ENCODE results near the gene ANO5. TPM values are rescaled to one million over a fixed set of nuclear protein-coding genes. Genes with fewer than 3 reads are reported as not detected.
"Not testable (repeated sequence)": the region's sequence is repeated elsewhere in the genome, so short reads cannot be mapped to it uniquely, and the experiment has no call there.

ANO5 gene
- total RNA-seq, 2 experiments from 2014 or later: 0.02 TPM; not detected in 1

- H3K4me3 Mint-ChIP-seq; DNase-seq; H3K27ac Mint-ChIP-seq; CTCF ChIA-PET; POLR2A ChIA-PET; H3K9me3 Mint-ChIP-seq; H3K4me1 Mint-ChIP-seq (ENCODE audit: low read depth); intact Hi-C loops (cut with micrococcal nuclease); H3K27me3 Mint-ChIP-seq; H3K36me3 Mint-ChIP-seq: not testable (repeated sequence)
Measured at GRCh38 chr11:22284991-22285390, 92.1 kb downstream of the ANO5 start.

- ChIA-PET CTCF (interaction anchor here (0.6 kb wide), 1 partner anchor 29 kb away, joined by 3 read pairs; no protein-coding TSS in a partner anchor), POLR2A (interaction anchor here (0.6 kb wide), 1 partner anchor 43 kb away, joined by 3 read pairs; no protein-coding TSS in a partner anchor)
- no peaks in the 10 kb centered on the region for H3K9me3 Mint-ChIP-seq
- no peak overlapping the region for H3K27ac Mint-ChIP-seq
- peaks cover 3% of the 10 kb centered on the region for H3K27me3 Mint-ChIP-seq
- H3K4me1 Mint-ChIP-seq (ENCODE audit: low read depth): no peaks in the 10 kb centered on the region
- H3K4me3 Mint-ChIP-seq: no peak overlapping the region
- DNase-seq: no peak
- intact Hi-C loops (cut with micrococcal nuclease): no loop called here
- H3K36me3 Mint-ChIP-seq: no peaks in the 10 kb centered on the region
Measured at GRCh38 chr11:22302368-22302767, 109.5 kb downstream of the ANO5 start.

DNA sequence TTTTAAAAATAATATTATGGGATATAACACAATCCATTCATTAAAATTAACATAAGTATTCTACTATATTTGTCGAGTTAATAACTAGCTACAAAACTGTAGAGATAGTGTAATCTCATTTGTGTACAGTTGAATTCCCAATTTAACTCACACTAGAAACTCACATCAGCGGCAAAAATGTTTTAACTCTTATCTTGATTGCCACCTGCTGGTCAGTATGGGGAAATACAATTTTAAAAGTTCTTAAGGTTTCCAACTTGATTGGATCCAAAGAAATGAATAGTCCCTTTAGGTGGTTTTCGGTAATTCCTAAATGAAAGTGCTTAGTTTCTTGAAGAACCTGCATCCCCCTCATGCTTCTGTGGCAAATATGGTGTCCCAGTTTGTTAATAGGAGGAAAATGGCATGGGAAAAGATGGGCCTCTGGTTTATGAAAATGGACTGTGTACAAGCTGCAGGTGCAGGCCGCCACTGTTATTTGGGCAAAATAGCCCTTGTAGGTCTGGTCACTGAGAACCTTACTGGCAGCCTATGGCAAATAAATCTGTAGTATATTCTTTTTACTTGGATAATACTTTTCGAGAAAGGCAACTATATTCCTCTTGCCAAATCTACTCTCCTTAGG, 111.6 kb downstream of the ANO5 start:
- DNase-seq: no peak
- Mint-ChIP-seq H3K36me3 (no peaks in the 10 kb centered on the region), H3K27me3 (peaks cover 3% of the 10 kb centered on the region), H3K9me3 (no peaks in the 10 kb centered on the region), H3K27ac (no peak overlapping the region), H3K4me1 (ENCODE audit: low read depth) (no peaks in the 10 kb centered on the region), H3K4me3 (no peak overlapping the region)
- intact Hi-C loops (cut with micrococcal nuclease): loop anchor here (1.0 kb wide), 1 partner anchor 59 kb away; no protein-coding TSS in a partner anchor
- ChIA-PET CTCF (interaction anchor here (1.6 to 3.2 kb wide), 3 partner anchors 59 to 1656 kb away, joined by 3 to 18 read pairs (median 13); no protein-coding TSS in a partner anchor), POLR2A (no interaction called here)

DNA sequence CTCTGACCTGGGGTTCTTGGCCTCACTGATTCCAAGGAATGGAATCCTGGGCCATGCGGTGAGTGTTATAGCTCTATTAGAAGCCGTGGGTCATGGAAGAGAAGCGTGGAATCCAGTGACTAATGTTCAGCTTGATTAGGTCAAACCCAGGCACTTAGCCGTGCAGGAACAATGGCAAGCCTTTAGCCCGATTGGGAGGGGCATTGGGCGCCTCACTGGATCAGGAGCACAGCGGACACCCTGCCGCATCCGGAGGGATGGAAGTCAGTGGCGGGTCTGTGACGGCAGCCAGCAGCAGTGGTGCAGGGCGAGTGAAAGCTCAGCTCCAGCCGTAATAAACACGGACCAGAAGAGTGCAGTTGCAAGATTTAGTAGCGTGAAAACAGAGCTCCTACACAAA, 124.8 kb downstream of the ANO5 start:
- POLR2A ChIA-PET: no interaction called here

DNA sequence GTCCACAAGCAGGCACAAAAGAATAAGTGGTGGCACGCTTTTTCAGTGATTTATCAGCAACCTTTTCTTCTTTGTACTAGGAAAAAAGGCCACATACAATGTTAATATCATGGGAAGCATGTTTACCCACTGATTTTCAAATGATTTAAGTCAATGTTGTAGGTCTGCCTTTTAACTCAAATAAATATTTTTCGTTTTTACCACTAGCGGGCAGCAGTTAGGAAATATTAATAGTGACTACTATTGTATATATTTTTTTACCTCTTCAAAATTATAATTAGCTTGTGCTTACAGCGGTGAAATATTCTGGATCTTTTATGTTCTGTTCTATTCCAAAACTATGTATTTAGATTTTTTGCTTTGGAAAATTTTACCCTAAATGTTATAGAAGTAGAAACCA, 138.9 kb downstream of the ANO5 start:
- H3K4me3 Mint-ChIP-seq: no peak overlapping the region
- CTCF ChIA-PET: no interaction called here
- no peak for DNase-seq
- no peaks in the 10 kb centered on the region for H3K36me3 Mint-ChIP-seq
- H3K4me1 Mint-ChIP-seq (ENCODE audit: low read depth): no peaks in the 10 kb centered on the region
- POLR2A ChIA-PET: no interaction called here
- no peaks in the 10 kb centered on the region for H3K27me3 Mint-ChIP-seq
- intact Hi-C loops (cut with micrococcal nuclease): loop anchor here (5.0 to 10.0 kb wide), 2 partner anchors 223 to 401 kb away; no protein-coding TSS in a partner anchor
- H3K9me3 Mint-ChIP-seq: no peaks in the 10 kb centered on the region
- no peak overlapping the region for H3K27ac Mint-ChIP-seq

More for the DNA sequence above, 124.8 kb downstream of the ANO5 start:
- DNase-seq: no peak
- Mint-ChIP-seq H3K27ac (no peak overlapping the region), H3K9me3 (no peaks in the 10 kb centered on the region), H3K27me3 (no peaks in the 10 kb centered on the region), H3K4me1 (ENCODE audit: low read depth) (no peaks in the 10 kb centered on the region), H3K36me3 (no peaks in the 10 kb centered on the region), H3K4me3 (no peak overlapping the region)
- CTCF ChIA-PET: no interaction called here
- intact Hi-C loops (cut with micrococcal nuclease): no loop called here

Other genes with a start within 250 kb of the ANO5 start
- gene SLC17A6, start 145.3 kb downstream of the ANO5 start, total RNA-seq: not detected

Measured in activated CD4-positive, alpha-beta memory T cell treated with anti-CD3 and anti-CD28 coated beads for 36 hours (primary cell).